ENCODE data around the gene ORM1.
A peak's percentile ranks its signal among the peaks of the same experiment; 100 is the strongest.

DNA sequence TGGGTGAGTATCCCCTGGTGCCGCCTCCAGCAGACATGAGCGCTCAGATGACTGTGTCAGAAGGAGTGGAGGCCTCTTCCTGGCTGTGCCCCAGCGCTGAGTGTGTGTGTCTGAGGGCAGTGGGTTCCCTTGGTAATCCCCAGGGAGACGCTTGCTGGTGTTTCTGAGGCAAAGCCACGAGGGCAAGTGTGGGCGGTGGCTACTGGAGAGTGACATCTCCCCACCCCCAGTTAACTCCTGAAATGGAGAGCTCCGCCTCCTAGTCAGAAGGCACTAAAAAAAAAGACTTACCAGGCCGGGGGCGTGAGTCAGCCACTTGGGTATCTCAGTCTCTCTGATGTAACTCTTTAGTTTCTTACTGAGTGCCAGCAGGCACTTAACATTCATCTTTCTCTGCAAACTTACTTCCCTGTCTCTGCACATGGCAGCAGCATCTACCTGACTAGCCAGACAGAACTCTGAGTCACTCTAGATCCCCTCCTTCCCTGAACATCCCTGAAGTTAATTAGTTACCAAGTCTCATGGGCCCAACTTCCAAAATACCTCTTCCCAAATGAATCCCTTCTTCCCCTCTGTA lies 26.1 kb downstream of the ORM1 start:
- no peak for TF ChIP-seq ZNF18 (tag by site-specific recombination; IDR thresholded peaks at IDR 0.05)
- TF ChIP-seq CTCF (tag by site-specific recombination; IDR thresholded peaks at IDR 0.05) = no peak
- TF ChIP-seq ZNF140 (tag by site-specific recombination; IDR thresholded peaks at IDR 0.05) = no peak
- no peak for TF ChIP-seq ZNF561 (tag by site-specific recombination; IDR thresholded peaks at IDR 0.05; ENCODE audit: borderline replicate concordance)
- no peak for TF ChIP-seq ZNF791 (tag by site-specific recombination; IDR thresholded peaks at IDR 0.05)
- no peak for TF ChIP-seq ZFP3 (tag by site-specific recombination; IDR thresholded peaks at IDR 0.05; ENCODE audit: low read depth)
- TF ChIP-seq, protein P1, sequence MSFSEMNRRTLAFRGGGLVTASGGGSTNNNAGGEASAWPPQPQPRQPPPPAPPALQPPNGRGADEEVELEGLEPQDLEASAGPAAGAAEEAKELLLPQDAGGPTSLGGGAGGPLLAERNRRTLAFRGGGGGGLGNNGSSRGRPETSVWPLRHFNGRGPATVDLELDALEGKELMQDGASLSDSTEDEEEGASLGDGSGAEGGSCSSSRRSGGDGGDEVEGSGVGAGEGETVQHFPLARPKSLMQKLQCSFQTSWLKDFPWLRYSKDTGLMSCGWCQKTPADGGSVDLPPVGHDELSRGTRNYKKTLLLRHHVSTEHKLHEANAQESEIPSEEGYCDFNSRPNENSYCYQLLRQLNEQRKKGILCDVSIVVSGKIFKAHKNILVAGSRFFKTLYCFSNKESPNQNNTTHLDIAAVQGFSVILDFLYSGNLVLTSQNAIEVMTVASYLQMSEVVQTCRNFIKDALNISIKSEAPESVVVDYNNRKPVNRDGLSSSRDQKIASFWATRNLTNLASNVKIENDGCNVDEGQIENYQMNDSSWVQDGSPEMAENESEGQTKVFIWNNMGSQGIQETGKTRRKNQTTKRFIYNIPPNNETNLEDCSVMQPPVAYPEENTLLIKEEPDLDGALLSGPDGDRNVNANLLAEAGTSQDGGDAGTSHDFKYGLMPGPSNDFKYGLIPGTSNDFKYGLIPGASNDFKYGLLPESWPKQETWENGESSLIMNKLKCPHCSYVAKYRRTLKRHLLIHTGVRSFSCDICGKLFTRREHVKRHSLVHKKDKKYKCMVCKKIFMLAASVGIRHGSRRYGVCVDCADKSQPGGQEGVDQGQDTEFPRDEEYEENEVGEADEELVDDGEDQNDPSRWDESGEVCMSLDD (tag by site-specific recombination; IDR thresholded peaks at IDR 0.05) = no peak
- no peak for TF ChIP-seq WT1 (tag by site-specific recombination; IDR thresholded peaks at IDR 0.05)
- peak; percentile 54 for TF ChIP-seq SP2 (tag by site-specific recombination; IDR thresholded peaks at IDR 0.05)
- no peak for TF ChIP-seq ZNF664 (tag by site-specific recombination; IDR thresholded peaks at IDR 0.05)
- TF ChIP-seq, protein P2, sequence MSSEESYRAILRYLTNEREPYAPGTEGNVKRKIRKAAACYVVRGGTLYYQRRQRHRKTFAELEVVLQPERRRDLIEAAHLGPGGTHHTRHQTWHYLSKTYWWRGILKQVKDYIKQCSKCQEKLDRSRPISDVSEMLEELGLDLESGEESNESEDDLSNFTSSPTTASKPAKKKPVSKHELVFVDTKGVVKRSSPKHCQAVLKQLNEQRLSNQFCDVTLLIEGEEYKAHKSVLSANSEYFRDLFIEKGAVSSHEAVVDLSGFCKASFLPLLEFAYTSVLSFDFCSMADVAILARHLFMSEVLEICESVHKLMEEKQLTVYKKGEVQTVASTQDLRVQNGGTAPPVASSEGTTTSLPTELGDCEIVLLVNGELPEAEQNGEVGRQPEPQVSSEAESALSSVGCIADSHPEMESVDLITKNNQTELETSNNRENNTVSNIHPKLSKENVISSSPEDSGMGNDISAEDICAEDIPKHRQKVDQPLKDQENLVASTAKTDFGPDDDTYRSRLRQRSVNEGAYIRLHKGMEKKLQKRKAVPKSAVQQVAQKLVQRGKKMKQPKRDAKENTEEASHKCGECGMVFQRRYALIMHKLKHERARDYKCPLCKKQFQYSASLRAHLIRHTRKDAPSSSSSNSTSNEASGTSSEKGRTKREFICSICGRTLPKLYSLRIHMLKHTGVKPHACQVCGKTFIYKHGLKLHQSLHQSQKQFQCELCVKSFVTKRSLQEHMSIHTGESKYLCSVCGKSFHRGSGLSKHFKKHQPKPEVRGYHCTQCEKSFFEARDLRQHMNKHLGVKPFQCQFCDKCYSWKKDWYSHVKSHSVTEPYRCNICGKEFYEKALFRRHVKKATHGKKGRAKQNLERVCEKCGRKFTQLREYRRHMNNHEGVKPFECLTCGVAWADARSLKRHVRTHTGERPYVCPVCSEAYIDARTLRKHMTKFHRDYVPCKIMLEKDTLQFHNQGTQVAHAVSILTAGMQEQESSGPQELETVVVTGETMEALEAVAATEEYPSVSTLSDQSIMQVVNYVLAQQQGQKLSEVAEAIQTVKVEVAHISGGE (tag by site-specific recombination; conservative IDR thresholded peaks at IDR 0.05; ENCODE audit: low read depth) = no peak
- TF ChIP-seq ZNF121 (tag by site-specific recombination; IDR thresholded peaks at IDR 0.05) = no peak

All from HEK293 (cell line).